OCI-LY3 (cell line): ENCODE results near the gene UBE2E2.

ENCODE experiments used
- CTCF ChIP-seq: fragments of 200-600, 300-600 bp; sonication (generic); IDR thresholded peaks from 2 replicates; pipeline ENCODE4 v1.5.1; 2014; ENCODE audit warnings: antibody characterized with exemption, low read length, low read depth
- EZH2phosphoT487 ChIP-seq: fragments of 200-600 bp; shearing (Covaris generic); IDR thresholded peaks from 2 replicates; pipeline ENCODE4 v1.6.1; 2018; ENCODE audit warnings: antibody characterized with exemption, mixed run types, low read depth

- TF ChIP-seq CTCF (no peak), EZH2phosphoT487 (no peak)
Observed at GRCh38 chr3:23235264-23235663, 32.1 kb downstream of the UBE2E2 start.
